ENCODE data around the gene PNRC1.
"Not testable (repeated sequence)": the region's sequence is repeated elsewhere in the genome, so short reads cannot be mapped to it uniquely, and the experiment has no call there.

The PNRC1 gene

DNA sequence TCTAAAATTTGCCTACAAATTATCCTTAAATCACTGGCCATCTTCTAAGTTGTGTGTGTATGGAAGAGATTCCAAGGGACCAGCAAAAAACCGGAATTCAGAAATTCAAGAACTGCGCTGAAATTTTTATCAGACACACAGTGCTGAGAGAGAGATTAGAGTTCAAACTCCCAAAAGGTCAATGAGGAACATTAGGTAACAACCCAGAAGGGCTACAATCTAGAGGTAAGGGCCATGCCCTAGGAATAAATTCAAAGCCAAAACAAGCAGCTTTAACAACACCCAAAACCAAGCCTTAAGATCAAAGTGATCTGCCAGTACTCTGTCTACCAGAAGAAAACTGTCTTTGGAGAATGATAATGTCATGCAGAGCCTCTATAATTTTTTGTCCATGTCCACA, 19.6 kb downstream of the PNRC1 start:
- no peak for DNase-seq (ENCODE audit: low read depth in 3 of 3, low spot score in 1 of 3)

- DNase-seq (ENCODE audit: low read depth in 3 of 3, low spot score in 1 of 3), result no peak
Measured at GRCh38 chr6:89110284-89110683, 29.7 kb downstream of the PNRC1 start.

- DNase-seq (ENCODE audit: low read depth in 3 of 3, low spot score in 1 of 3), result no peak
Measured at GRCh38 chr6:89111933-89112332, 31.4 kb downstream of the PNRC1 start.

DNA sequence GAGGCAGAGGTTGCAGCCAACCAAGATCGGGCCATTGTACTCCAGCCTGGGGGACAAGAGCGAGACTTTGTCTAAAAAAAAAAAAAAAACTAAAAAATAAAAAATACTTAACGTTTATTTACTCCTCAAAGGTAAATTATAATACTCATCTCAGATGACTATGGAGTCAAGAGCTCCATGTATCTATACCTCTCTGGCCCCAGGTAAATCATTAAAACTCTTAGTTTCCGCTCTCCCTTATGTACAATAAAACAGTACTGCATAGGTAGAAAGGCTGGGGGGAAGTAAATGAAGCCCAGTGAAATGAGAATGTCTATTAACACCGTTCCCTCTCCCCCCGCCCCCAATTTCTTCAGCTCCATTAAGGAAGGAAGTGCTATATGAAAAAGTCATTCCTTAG, 36.2 kb downstream of the PNRC1 start:
- DNase-seq (ENCODE audit: low read depth in 3 of 3, low spot score in 1 of 3), result no peak

GRCh38 chr6:89117211-89118108, 36.9 kb downstream of the PNRC1 start, which contains the start of gene SRSF12:
Gene SRSF12 (minus strand): TSS chr6:89118071. CDS start chr6:89117887, 184 bp downstream.
- DNase-seq (ENCODE audit: low read depth in 3 of 3, low spot score in 1 of 3), result peak in 1 of 3 donors; percentile 17

GRCh38 chr6:89118931-89119330, 38.4 kb downstream of the PNRC1 start:
- no peak for DNase-seq (ENCODE audit: low read depth in 3 of 3, low spot score in 1 of 3)

- no peak for DNase-seq (ENCODE audit: low read depth in 3 of 3, low spot score in 1 of 3)
Measured at GRCh38 chr6:89120371-89120770, 39.8 kb downstream of the PNRC1 start.

GRCh38 chr6:89121934-89122333, 41.4 kb downstream of the PNRC1 start:
- no peak for DNase-seq (ENCODE audit: low read depth in 3 of 3, low spot score in 1 of 3)

DNA sequence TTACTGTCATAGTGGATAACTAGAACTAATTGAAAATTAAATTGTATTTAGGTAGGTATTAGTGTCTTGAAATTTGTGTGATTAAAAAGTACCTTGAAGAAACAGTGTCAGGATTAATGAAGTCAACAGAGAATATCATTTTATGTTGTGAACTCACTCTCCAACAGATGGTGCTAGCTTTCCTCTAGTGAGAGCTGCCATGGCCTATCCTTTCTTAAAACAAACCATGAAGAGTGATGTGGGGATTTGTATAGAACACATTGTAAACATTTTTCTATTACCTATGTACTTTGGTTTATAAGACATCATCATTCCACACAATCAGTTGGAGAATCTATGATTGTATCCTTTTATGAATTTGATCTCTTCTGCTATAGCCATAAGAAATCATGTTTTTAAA, 42.1 kb downstream of the PNRC1 start:
- DNase-seq (ENCODE audit: low read depth in 3 of 3, low spot score in 1 of 3), result no peak

DNA sequence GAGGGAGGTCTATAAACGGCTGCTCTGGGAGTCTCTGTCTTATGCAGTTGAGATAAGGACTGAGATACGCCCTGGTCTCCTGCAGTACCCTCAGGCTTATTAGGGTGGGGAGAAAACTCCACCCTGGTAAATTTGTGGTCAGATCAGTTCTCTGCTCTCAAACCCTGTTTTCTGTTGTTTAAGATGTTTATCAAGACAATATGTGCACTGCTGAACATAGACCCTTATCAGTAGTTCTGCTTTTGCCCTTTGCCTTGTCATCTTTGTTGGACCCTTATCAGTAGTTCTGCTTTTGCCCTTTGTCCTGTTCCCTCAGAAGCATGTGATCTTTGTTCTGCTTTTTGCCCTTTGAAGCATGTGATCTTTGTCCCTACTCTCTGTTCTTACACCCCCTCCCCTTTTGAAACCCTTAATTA, 47.7 kb downstream of the PNRC1 start:
- not testable (repeated sequence) for DNase-seq (ENCODE audit: low read depth in 3 of 3, low spot score in 1 of 3)

DNA sequence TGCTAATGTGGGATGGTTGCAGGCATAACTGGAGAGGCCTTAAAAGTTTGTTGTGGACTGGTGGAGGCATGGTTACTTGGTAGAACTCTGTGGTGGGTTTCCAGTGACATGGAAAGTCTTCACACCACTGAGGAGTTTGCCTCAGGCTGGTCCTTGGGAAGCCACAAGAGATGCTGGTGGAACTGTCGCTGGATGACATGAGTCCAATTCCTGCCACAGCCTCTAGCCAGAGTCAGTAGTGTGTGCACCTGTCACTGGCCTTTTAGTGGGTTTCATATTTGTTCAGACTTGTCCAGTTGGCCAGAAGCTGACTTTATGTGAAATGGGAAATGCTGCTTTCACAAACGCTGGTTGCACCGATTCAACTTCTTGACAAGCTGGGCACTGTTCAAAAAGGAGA, 51.0 kb downstream of the PNRC1 start:
- no peak for DNase-seq (ENCODE audit: low read depth in 3 of 3, low spot score in 1 of 3)

GRCh38 chr6:89132057-89132456, 51.5 kb downstream of the PNRC1 start:
- DNase-seq (ENCODE audit: low read depth in 3 of 3, low spot score in 1 of 3), result no peak

DNA sequence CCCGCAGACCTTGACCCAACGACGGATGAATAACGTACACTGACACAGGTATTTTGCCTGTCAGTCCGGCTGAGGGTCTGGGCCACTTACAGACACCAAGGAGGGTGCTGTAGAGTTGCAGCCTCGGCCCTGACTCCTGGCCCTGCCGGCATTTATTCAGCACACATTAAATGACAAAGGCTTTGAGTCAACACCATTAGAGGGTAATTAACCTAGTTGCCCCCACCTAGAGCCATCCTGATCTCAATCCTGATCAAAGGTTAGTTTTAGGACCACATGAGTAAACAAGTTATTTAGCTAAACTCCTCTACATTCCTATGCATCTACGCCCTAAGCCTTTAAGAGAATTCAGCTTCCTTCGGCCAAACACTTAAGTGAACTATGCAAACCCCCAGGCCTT, 53.4 kb downstream of the PNRC1 start:
- no peak for DNase-seq (ENCODE audit: low read depth in 3 of 3, low spot score in 1 of 3)

- DNase-seq (ENCODE audit: low read depth in 3 of 3, low spot score in 1 of 3), result no peak
Measured at GRCh38 chr6:89134723-89135122, 54.2 kb downstream of the PNRC1 start.
